Esophagus muscularis mucosa (tissue), 4 donors: ENCODE measurements around the gene JCHAIN. TPM values are rescaled to one million over a fixed set of nuclear protein-coding genes. Genes with fewer than 3 reads are reported as not detected.

Experiments
- DNase-seq: peaks from one replicate; pipeline ENCODE4 v3.0.0-alpha.2; 2017; ENCODE audit errors: extremely low spot score
- H3K27ac ChIP-seq, 4 donors: fragments of 200-600 bp; sonication (generic); replicated peaks in 1 of 4; 1 replicate in 3 of 4; 2 replicates in 1 of 4; pipeline ENCODE4 v1.5.1; 2016 to 2019; ENCODE audit warnings: mild to moderate bottlenecking in 1 of 4
- H3K27me3 ChIP-seq, 4 donors: fragments of 200-600 bp; sonication (generic); one replicate each; pipeline versions ENCODE4 v1.5.1 to v1.6.0; 2016 to 2019
- H3K36me3 ChIP-seq, 4 donors: fragments of 200-600 bp; sonication (generic); one replicate each; pipeline ENCODE4 v1.5.1; 2016 to 2019
- H3K4me1 ChIP-seq, 4 donors: fragments of 200-600 bp; sonication (generic); one replicate each; pipeline ENCODE4 v1.5.1; 2016 to 2019
- H3K4me3 ChIP-seq, 4 donors: fragments of 200-600 bp; sonication (generic); 1 replicate in 2 of 4; 2 replicates in 2 of 4; pipeline ENCODE4 v1.5.1; 2016 to 2019; ENCODE audit warnings: mild to moderate bottlenecking in 4 of 4, moderate library complexity in 1 of 4
- H3K9me3 ChIP-seq, 4 donors: fragments of 200-600 bp; sonication (generic); 1 replicate in 3 of 4; 2 replicates in 1 of 4; pipeline ENCODE4 v1.5.1; 2016 to 2019
- CTCF ChIP-seq, 3 experiments: fragments of 200-600 bp in 2 of 3; fragments of 450-650 bp in 1 of 3; sonication (generic) in 2 of 3; IDR thresholded peaks; one replicate each; pipeline ENCODE4 v1.5.1; 2017 to 2019; ENCODE audit warnings: antibody characterized with exemption in 3 of 3, mild to moderate bottlenecking in 2 of 3, moderate library complexity in 1 of 3
- EP300 ChIP-seq: sonication (generic); formaldehyde crosslinking; IDR thresholded peaks from one replicate; pipeline ENCODE4 v1.6.1; 2017; ENCODE audit warnings: antibody characterized with exemption
- POLR2A ChIP-seq: fragments of 450-650 bp; IDR thresholded peaks from one replicate; pipeline ENCODE4 v1.6.1; 2017; ENCODE audit warnings: antibody characterized with exemption, moderate library complexity, mild to moderate bottlenecking, low read depth
- POLR2AphosphoS5 ChIP-seq, 2 donors: sonication (generic); formaldehyde crosslinking; IDR thresholded peaks; one replicate each; pipeline ENCODE4 v1.6.1; 2017; ENCODE audit warnings: antibody characterized with exemption in 2 of 2
- WGBS: methylation state at CpG from one replicate; pipeline ENCODE4 v1.1.5; 2018; 5-methylcytosine and 5-hydroxymethylcytosine counted together
- intact Hi-C: fragments of 100-400 bp; cut with DNase I; formaldehyde crosslinking; loops from one replicate; pipeline ENCODE4 v1.15.1; 2023
- total RNA-seq, 4 donors: library from RNA; depleted of rRNA; stranded (reverse); fragments of >200 nt; gene quantifications; one replicate each; pipeline versions ENCODE4 v1.1.0 to v1.2.1, GENCODE V29; 2016

Gene JCHAIN
- total RNA-seq, 4 donors from 2014 or later, result 2.1 to 18.6 (median 3.9) TPM

DNA sequence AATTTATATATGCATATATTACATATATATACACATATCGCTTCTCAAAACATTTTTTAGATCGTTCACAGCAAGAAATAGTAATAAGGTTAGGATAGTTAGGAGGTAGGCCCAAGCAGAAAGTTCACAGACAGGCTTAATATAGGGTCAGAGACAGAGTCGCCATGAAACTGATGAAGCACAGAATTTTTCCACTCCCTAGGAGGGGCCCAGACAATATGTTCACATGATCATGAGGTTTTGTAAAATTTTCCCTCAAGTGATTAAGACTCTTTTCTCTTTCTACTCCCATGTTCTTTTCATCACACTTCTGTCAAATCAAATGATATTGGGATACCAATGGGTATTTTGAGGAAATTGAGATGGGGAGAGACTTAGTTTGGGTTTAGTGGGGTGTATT, 43.0 kb downstream of the JCHAIN start:
- intact Hi-C loops, result no loop called here
- TF ChIP-seq CTCF (IDR thresholded peaks at IDR 0.05) (no peak), POLR2A (no peak), EP300 (no peak), POLR2AphosphoS5 (IDR thresholded peaks at IDR 0.05) (no peak)

DNA sequence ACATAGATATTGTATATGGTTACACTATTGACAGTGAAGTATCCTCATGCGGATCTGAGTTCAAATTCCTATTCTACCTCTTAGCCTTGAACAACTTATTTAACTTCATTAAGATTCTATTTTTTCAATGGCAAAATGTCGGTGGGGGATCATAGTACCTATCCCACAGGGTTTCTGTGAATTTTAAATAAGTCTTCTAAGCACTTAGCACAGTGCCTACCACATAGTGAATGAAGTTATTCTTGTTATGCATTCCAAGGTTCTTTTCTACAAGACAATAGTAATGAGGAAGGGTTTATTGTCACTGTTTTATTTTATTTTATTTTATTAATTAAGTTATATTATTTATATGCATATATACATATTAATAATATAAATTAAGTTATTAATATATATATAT, 46.5 kb downstream of the JCHAIN start:
- no peaks in the 10 kb centered on the region for H3K27me3 ChIP-seq
- no peak overlapping the region for H3K27ac ChIP-seq
- no peak overlapping the region for H3K4me3 ChIP-seq
- no peaks in the 10 kb centered on the region for H3K9me3 ChIP-seq
- DNase-seq, result no peak
- no peaks in the 10 kb centered on the region for H3K4me1 ChIP-seq
- intact Hi-C loops, result no loop called here
- H3K36me3 ChIP-seq, result no peaks in the 10 kb centered on the region
- TF ChIP-seq POLR2A (no peak), CTCF (IDR thresholded peaks at IDR 0.05) (no peak), EP300 (no peak), POLR2AphosphoS5 (IDR thresholded peaks at IDR 0.05) (no peak)
- 96% methylated on average over 2 of the region's 2 CpGs for WGBS

More for the DNA sequence above, 43.0 kb downstream of the JCHAIN start:
- no peak for DNase-seq
- no peak overlapping the region for H3K27ac ChIP-seq
- no peaks in the 10 kb centered on the region for H3K36me3 ChIP-seq
- 90% methylated on average over 3 of the region's 3 CpGs for WGBS
- no peaks in the 10 kb centered on the region for H3K27me3 ChIP-seq
- H3K4me1 ChIP-seq, result no peaks in the 10 kb centered on the region
- H3K4me3 ChIP-seq, result no peak overlapping the region
- H3K9me3 ChIP-seq, result no peaks in the 10 kb centered on the region

GRCh38 chr4:70619288-70619687, 47.0 kb downstream of the JCHAIN start:
- Histone ChIP-seq H3K4me3 (no peak overlapping the region), H3K36me3 (no peaks in the 10 kb centered on the region), H3K9me3 (no peaks in the 10 kb centered on the region), H3K4me1 (no peaks in the 10 kb centered on the region), H3K27ac (no peak overlapping the region), H3K27me3 (no peaks in the 10 kb centered on the region)
- no peak for TF ChIP-seq EP300
- no peak for TF ChIP-seq POLR2AphosphoS5 (IDR thresholded peaks at IDR 0.05)
- TF ChIP-seq POLR2A, result no peak
- no peak for TF ChIP-seq CTCF (IDR thresholded peaks at IDR 0.05)
- no peak for DNase-seq
- intact Hi-C loops, result no loop called here
- WGBS, result 87% methylated on average over 4 of the region's 4 CpGs

DNA sequence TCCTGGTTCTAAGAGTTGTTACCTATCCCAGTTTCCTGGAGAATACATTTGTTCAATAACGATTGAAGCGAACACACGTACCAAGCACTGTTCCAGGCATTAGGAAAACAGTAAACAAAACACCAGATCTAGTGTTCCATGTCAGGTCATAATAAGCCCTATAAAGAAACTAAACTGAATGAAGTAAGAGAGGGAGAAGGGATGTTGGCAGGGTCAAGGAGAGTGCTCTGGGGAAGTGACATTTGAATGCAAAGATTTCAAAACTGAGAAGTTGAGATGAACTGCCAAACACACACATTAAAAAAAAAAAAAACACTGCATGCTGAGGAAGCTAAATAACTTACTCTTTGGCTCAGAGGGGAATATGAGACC, 52.1 kb downstream of the JCHAIN start:
- peaks cover 0 to 3% (median 0%) of the 10 kb centered on the region in 4 donors for H3K4me1 ChIP-seq
- TF ChIP-seq POLR2AphosphoS5 (IDR thresholded peaks at IDR 0.05), result no peak
- no peak for TF ChIP-seq POLR2A
- 53% methylated on average over 3 of the region's 3 CpGs for WGBS
- H3K36me3 ChIP-seq, result no peaks in the 10 kb centered on the region
- no peak overlapping the region for H3K27ac ChIP-seq
- H3K27me3 ChIP-seq, result peaks cover 0 to 17% (median 0%) of the 10 kb centered on the region in 4 donors
- intact Hi-C loops, result no loop called here
- no peaks in the 10 kb centered on the region for H3K9me3 ChIP-seq
- peak overlapping the region in 1 of 4 donors; percentile 5 for H3K4me3 ChIP-seq
- DNase-seq, result no peak

- peak overlapping the region in 3 of 4 donors; percentile 3 to 27 (median 5) for H3K4me3 ChIP-seq
- intact Hi-C loops, result no loop called here
- no peaks in the 10 kb centered on the region for H3K36me3 ChIP-seq
- no peaks in the 10 kb centered on the region for H3K9me3 ChIP-seq
- H3K27ac ChIP-seq, result no peak overlapping the region
- H3K27me3 ChIP-seq, result peaks cover 0 to 22% (median 0%) of the 10 kb centered on the region in 4 donors
- peaks cover 0 to 3% (median 0%) of the 10 kb centered on the region in 4 donors for H3K4me1 ChIP-seq
- DNase-seq, result no peak
- TF ChIP-seq POLR2A, result no peak
- TF ChIP-seq CTCF (IDR thresholded peaks at IDR 0.05), result no peak
- no peak for TF ChIP-seq POLR2AphosphoS5 (IDR thresholded peaks at IDR 0.05)
- no peak for TF ChIP-seq EP300
- 16% methylated on average over 9 of the region's 9 CpGs for WGBS
These were observed 52.8 kb downstream of the JCHAIN start for GRCh38 chr4:70613306-70614183.
